NT2/D1 (cell line): ENCODE measurements around the gene DDI1.

Experiments used
- SUZ12 ChIP-seq: IDR thresholded peaks from 2 replicates; pipeline ENCODE4 v1.6.1; 2011; ENCODE audit not compliant: insufficient read length, insufficient read depth; ENCODE audit errors: extremely low read depth
- YY1 ChIP-seq: IDR thresholded peaks from 2 replicates; pipeline ENCODE4 v1.6.1; 2011; ENCODE audit not compliant: insufficient read length, insufficient read depth

DNA sequence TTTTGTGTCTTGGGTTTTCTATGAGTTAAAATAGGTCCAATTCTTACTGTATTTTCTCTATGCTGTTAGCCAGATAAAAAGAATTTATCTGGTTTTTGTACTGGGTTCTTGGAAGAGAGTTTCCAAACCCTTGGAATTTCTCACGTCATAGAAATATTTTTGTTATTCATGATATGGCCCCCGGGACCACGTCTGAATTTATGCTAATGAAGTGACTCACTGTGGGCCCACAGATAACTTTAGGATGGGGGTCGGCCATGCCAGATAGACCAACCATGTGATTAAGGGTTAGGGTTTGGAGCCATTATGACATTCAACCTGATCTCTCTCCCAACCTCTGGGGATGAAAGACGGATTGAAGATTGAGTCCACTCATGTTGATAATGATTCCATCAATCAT, 35.6 kb upstream of the DDI1 start:
- TF ChIP-seq YY1, result no peak
- no peak for TF ChIP-seq SUZ12
